Activated CD4-positive, alpha-beta memory T cell treated with anti-CD3 and anti-CD28 coated beads for 36 hours (primary cell): ENCODE results near the gene C10orf105. TPM values are rescaled to one million over a fixed set of nuclear protein-coding genes. Genes with fewer than 3 reads are reported as not detected.

ENCODE experiments used
- CTCF ChIA-PET: fragments of 350-600 bp; sonication (Branson Sonifier 250); formaldehyde crosslinking; loops from one replicate; lab custom pipeline; 2021; ENCODE audit warnings: antibody characterized with exemption, inconsistent platforms; lab: Charles Lee
- POLR2A ChIA-PET: fragments of 350-600 bp; sonication (Branson Sonifier 250); formaldehyde crosslinking; loops from one replicate; lab custom pipeline; 2021; ENCODE audit warnings: antibody characterized with exemption; lab: Charles Lee
- DNase-seq: peaks from one replicate; pipeline ENCODE4 v3.0.0-alpha.2; 2020
- H3K27ac Mint-ChIP-seq: one replicate; pipeline ENCODE4 v1.8.0; 2021; ENCODE audit warnings: mixed read lengths
- H3K27me3 Mint-ChIP-seq: one replicate; pipeline ENCODE4 v1.8.0; 2021; ENCODE audit warnings: mixed read lengths
- H3K36me3 Mint-ChIP-seq: one replicate; pipeline ENCODE4 v1.8.0; 2021; ENCODE audit warnings: mixed read lengths
- H3K4me1 Mint-ChIP-seq: one replicate; pipeline ENCODE4 v1.8.0; 2021; ENCODE audit warnings: low read depth, mixed read lengths
- H3K4me3 Mint-ChIP-seq: one replicate; pipeline ENCODE4 v1.8.0; 2021; ENCODE audit warnings: mild to moderate bottlenecking, mixed read lengths
- H3K9me3 Mint-ChIP-seq: one replicate; pipeline ENCODE4 v1.8.0; 2021; ENCODE audit warnings: mixed read lengths
- intact Hi-C: fragments of 100-400 bp; cut with micrococcal nuclease; formaldehyde crosslinking; loops from one replicate; pipeline ENCODE4 v1.15.1; 2023
- total RNA-seq, 2 experiments: library from RNA; stranded (reverse); gene quantifications; one replicate each; pipeline ENCODE4 v1.2.3, GENCODE V29; 2021

Gene C10orf105
- total RNA-seq, 2 experiments from 2014 or later: 0.63 to 0.76 TPM

DNA sequence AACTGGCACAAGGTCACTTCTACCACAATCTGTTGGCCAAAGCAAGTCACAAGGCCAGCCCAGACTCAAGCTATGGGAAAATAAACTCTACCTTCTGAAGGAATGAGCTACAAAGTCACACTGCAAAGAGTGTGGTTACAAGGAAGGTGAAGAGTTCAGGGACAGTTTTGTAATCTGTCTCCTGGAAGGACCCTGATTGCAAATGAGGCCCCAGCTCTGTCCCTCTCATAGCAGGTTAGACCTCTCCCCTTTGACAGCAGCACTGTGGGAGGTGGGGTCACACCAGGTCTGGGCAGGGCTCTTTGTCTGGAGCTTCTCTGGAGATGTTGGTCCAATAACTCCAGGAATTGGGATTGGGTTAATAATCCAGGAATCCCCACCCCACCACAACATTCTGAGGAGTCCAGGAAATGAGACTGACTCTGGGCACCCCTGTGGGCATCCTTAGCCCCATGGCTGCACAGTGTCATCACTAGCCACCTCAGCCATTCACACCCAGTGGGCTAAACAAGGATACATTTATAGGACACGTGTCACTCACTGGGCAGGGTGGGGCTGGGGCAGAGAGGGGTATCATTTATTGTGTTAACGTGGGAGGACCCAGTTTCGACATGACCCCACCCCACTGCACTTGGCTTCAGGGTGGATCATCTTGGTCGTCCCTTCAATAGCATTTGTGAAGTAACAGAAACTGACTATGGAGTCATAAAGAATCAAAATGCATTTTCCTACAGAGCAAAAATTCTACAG, 23.7 kb upstream of the C10orf105 start:
- intact Hi-C loops: no loop called here
- peak overlapping the region; percentile 88 for H3K27ac Mint-ChIP-seq
- no peaks in the 10 kb centered on the region for H3K27me3 Mint-ChIP-seq
- no peak for DNase-seq
- H3K36me3 Mint-ChIP-seq: no peaks in the 10 kb centered on the region
- peak overlapping the region; percentile 28 for H3K4me3 Mint-ChIP-seq
- POLR2A ChIA-PET: interaction anchor here (0.9 to 5.5 kb wide), 5 partner anchors 13 to 30 kb away, joined by 3 to 33 read pairs (median 6); partner anchors contain the start of gene VSIR
- peaks cover 6% of the 10 kb centered on the region for H3K9me3 Mint-ChIP-seq
- CTCF ChIA-PET: interaction anchor here (0.8 to 3.5 kb wide), 13 partner anchors 9 to 46 kb away, joined by 3 to 15 read pairs (median 5); partner anchors contain the start of gene VSIR
- H3K4me1 Mint-ChIP-seq: peaks cover 99% of the 10 kb centered on the region

DNA sequence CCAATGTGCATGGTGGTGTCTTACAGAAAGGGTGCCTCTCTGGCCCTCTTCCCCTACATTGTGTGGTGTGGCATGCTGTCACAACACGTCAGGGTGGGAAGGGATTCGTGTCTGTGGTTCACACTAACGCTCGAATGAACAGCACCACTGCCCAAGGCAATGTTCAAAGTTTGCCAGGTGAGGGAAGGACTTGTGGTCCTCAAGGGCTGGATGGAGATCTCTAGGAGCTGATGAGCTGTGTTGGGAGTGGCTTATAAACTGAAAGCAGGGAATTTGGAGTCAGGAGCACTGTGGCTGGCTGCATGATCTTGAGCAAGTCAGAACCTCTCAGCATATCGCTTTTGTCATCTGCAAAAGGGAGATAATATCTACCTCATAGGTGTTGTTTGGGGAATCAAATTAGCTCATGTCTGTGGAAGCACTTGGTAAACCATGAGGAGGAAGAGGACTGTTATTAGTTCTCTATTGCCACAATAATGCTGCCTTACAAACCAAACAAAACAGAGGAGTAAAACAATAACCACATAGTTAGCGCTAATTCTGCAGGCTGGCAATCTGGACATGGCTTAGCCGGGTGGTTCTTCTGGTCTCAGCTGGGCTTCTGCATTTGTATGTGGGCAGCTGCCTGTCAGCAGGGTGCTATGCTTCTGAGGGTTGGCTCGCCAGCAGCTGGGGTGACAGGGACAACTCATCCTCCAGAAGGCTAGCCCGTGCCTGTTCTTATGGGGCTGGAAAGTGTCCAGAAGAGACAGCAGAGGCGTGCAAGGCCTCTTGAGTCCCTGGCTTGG, 22.9 kb upstream of the C10orf105 start:
- intact Hi-C loops: no loop called here
- H3K27me3 Mint-ChIP-seq: no peaks in the 10 kb centered on the region
- peaks cover 6% of the 10 kb centered on the region for H3K9me3 Mint-ChIP-seq
- H3K4me3 Mint-ChIP-seq: peak overlapping the region; percentile 40
- CTCF ChIA-PET: interaction anchor here (0.8 to 3.5 kb wide), 10 partner anchors 10 to 45 kb away, joined by 3 to 15 read pairs (median 6); partner anchors contain the start of gene VSIR
- peaks cover 99% of the 10 kb centered on the region for H3K4me1 Mint-ChIP-seq
- H3K27ac Mint-ChIP-seq: peak overlapping the region; percentile 88
- H3K36me3 Mint-ChIP-seq: no peaks in the 10 kb centered on the region
- POLR2A ChIA-PET: interaction anchor here (0.9 to 5.5 kb wide), 5 partner anchors 14 to 31 kb away, joined by 3 to 33 read pairs (median 6); partner anchors contain the start of gene VSIR
- no peak for DNase-seq

- no peak for DNase-seq
- Mint-ChIP-seq H3K27me3 (no peaks in the 10 kb centered on the region), H3K9me3 (peaks cover 6% of the 10 kb centered on the region), H3K4me1 (peaks cover 99% of the 10 kb centered on the region), H3K4me3 (no peak overlapping the region), H3K27ac (peak overlapping the region; percentile 88), H3K36me3 (no peaks in the 10 kb centered on the region)
- ChIA-PET POLR2A (interaction anchor here (0.7 to 5.5 kb wide), 4 partner anchors 11 to 32 kb away, joined by 3 to 33 read pairs (median 8); partner anchors contain the start of gene VSIR), CTCF (interaction anchor here (1.0 to 3.5 kb wide), 6 partner anchors 14 to 44 kb away, joined by 3 to 15 read pairs (median 8); partner anchors contain the start of gene VSIR)
- intact Hi-C loops: no loop called here
Observed at GRCh38 chr10:71741671-71742070, 22.1 kb upstream of the C10orf105 start.

DNA sequence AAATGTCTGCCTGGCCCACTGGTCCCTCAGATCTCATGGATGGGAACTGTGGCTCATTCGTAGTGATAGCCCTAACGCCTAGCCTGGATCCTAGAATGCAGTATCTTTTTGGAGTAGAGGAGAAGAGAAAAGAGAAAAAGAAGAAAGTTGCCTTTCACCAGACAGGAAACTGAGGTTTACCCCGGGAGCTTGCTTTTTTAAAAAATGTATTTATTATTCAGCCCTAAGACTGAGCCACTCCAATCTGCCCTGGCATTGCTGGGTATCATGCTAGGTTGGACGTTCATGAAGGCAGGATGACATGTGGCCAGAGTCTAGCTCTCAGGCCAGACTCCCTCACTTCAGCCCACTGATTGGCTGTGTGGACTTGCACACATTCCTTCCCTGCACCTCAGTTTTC, 21.5 kb upstream of the C10orf105 start:
- no peak for DNase-seq
- CTCF ChIA-PET: interaction anchor here (1.5 to 2.3 kb wide), 2 partner anchors 28 to 32 kb away, joined by 4 to 15 read pairs; partner anchors contain the start of gene VSIR
- intact Hi-C loops: no loop called here
- Mint-ChIP-seq H3K27ac (peak overlapping the region; percentile 88), H3K36me3 (no peaks in the 10 kb centered on the region), H3K27me3 (no peaks in the 10 kb centered on the region), H3K4me3 (no peak overlapping the region), H3K9me3 (peaks cover 6% of the 10 kb centered on the region), H3K4me1 (peaks cover 99% of the 10 kb centered on the region)
- POLR2A ChIA-PET: interaction anchor here (0.7 to 5.5 kb wide), 4 partner anchors 10 to 33 kb away, joined by 3 to 33 read pairs (median 8); partner anchors contain the start of gene VSIR

DNA sequence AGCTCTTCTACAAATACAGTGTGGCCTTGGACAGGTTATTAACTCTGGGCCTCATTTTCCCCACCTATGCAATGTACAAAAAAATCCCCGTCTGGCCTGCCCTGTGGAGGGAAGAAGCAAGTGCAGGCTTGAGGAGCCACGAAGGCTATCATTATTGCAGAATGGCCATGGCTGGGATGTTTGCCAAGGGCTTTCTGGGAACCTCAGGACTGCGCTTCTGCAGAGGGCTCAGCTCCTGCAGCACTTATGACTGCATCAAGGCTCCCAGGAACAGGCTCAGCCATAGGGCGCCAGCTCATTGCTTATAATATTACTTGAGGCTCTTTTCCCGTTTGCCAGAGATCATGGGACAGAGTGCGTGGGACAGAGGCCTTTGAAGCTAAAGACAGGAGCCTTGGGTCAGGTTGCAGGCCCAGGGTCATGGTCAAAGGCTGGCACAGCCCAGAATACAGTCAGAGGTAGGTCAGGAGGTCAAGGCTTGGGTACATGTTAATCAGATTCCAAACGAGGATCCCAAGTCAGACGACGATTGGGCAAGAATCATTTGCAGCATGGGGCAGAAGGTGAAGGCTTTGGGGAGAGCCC, 20.6 kb upstream of the C10orf105 start:
- POLR2A ChIA-PET: interaction anchor here (5.5 kb wide), 1 partner anchor 13 kb away, joined by 33 read pairs; no protein-coding TSS in a partner anchor
- H3K4me1 Mint-ChIP-seq: peaks cover 99% of the 10 kb centered on the region
- intact Hi-C loops: no loop called here

DNA sequence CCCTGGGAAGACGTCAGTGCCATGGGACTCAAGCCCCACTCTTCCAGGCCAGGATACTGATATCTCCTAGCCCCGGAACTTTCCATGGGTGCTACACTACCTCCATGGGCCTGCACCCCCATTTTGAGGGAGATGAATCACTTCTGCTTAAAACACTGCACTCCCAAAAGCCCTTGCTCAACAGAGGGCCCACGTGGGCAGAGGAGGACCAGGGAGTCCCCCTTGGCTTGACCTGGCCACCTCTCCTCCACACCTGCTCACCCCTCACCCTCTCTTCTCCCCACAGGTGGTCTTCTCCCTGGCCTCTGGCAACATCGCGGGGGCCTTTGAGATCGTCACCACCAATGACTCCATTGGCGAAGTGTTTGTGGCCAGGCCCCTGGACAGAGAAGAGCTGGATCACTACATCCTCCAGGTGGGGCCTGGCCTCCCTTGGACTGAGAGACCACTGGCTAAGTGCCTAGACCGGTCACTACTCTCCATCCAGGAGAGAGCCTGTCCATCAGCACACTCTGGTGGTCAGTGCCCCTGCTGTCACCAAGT, 19.9 kb upstream of the C10orf105 start:
- ChIA-PET CTCF (no interaction called here), POLR2A (interaction anchor here (1.7 to 5.5 kb wide), 2 partner anchors 9 to 12 kb away, joined by 4 to 33 read pairs; no protein-coding TSS in a partner anchor)
- intact Hi-C loops: loop anchor here (5.0 kb wide), 1 partner anchor 42 kb away; no protein-coding TSS in a partner anchor
- H3K27me3 Mint-ChIP-seq: no peaks in the 10 kb centered on the region
- peaks cover 99% of the 10 kb centered on the region for H3K4me1 Mint-ChIP-seq
- no peak overlapping the region for H3K4me3 Mint-ChIP-seq
- H3K27ac Mint-ChIP-seq: peak overlapping the region; percentile 98
- H3K36me3 Mint-ChIP-seq: no peaks in the 10 kb centered on the region
- peaks cover 6% of the 10 kb centered on the region for H3K9me3 Mint-ChIP-seq
- no peak for DNase-seq

More for the DNA sequence above, 20.6 kb upstream of the C10orf105 start:
- Mint-ChIP-seq H3K27ac (peak overlapping the region; percentile 98), H3K36me3 (no peaks in the 10 kb centered on the region), H3K27me3 (no peaks in the 10 kb centered on the region), H3K4me3 (no peak overlapping the region), H3K9me3 (peaks cover 6% of the 10 kb centered on the region)
- CTCF ChIA-PET: interaction anchor here (0.6 to 1.5 kb wide), 2 partner anchors 29 to 34 kb away, joined by 4 read pairs; no protein-coding TSS in a partner anchor
- no peak for DNase-seq

DNA sequence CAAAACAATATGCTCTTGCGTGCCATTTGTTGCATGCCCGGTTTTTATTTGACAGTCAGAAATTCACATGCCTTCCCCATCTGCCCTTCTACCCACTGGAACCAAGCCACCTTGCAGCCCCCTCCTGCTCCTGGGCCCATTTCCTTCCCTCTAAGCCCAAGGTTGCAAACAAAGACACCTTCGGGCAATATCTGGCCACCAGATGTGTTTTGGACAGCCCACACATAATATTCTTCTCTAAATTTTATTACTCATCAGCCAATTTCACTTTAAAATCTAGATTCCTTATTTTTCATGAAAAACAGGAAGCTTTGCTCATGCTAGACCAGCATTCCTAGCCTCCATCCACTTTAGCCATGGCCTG, 18.2 kb upstream of the C10orf105 start:
- Mint-ChIP-seq H3K9me3 (peaks cover 6% of the 10 kb centered on the region), H3K36me3 (no peaks in the 10 kb centered on the region), H3K27ac (peak overlapping the region; percentile 98), H3K27me3 (no peaks in the 10 kb centered on the region), H3K4me3 (peak overlapping the region; percentile 27), H3K4me1 (peaks cover 95% of the 10 kb centered on the region)
- DNase-seq: no peak
- ChIA-PET CTCF (interaction anchor here (1.1 to 3.3 kb wide), 4 partner anchors 9 to 30 kb away, joined by 4 to 30 read pairs (median 6); no protein-coding TSS in a partner anchor), POLR2A (interaction anchor here (0.9 to 3.9 kb wide), 8 partner anchors 9 to 36 kb away, joined by 3 to 36 read pairs (median 4); partner anchors contain the start of gene VSIR)
- intact Hi-C loops: loop anchor here (2.0 to 5.0 kb wide), 2 partner anchors 31 to 41 kb away; no protein-coding TSS in a partner anchor

- ChIA-PET POLR2A (interaction anchor here (0.9 to 3.9 kb wide), 8 partner anchors 10 to 37 kb away, joined by 3 to 36 read pairs (median 6); partner anchors contain the start of gene VSIR), CTCF (interaction anchor here (1.1 to 3.3 kb wide), 7 partner anchors 9 to 33 kb away, joined by 3 to 30 read pairs (median 4); no protein-coding TSS in a partner anchor)
- peak; percentile 64 for DNase-seq
Observed at GRCh38 chr10:71737001-71737833, 17.6 kb upstream of the C10orf105 start.

DNA sequence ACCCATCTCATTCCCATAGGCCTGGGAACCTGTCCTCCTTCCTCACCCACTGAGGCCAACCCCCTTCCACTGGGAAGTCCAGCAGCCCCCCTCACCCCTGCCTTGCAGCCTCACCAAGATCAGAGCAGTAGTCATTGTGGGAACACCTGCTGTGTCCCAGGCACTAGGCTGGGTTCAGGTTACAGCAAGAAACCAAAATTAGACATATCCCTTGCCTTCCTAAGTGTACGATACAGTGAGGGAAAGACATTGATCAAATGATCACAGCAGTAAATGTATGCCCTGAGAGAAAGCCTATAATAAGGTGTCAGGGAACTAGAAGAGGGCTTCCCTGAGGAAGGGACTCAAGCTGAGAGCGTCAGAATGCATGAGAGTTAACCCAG, 17.0 kb upstream of the C10orf105 start:
- peak overlapping the region; percentile 60 for H3K4me3 Mint-ChIP-seq
- no peaks in the 10 kb centered on the region for H3K9me3 Mint-ChIP-seq
- DNase-seq: no peak
- peaks cover 95% of the 10 kb centered on the region for H3K4me1 Mint-ChIP-seq
- H3K27me3 Mint-ChIP-seq: no peaks in the 10 kb centered on the region
- POLR2A ChIA-PET: interaction anchor here (0.9 to 3.9 kb wide), 6 partner anchors 9 to 37 kb away, joined by 4 to 36 read pairs (median 8); partner anchors contain the start of gene VSIR
- intact Hi-C loops: loop anchor here (1.0 to 5.0 kb wide), 4 partner anchors 9 to 39 kb away; no protein-coding TSS in a partner anchor
- no peaks in the 10 kb centered on the region for H3K36me3 Mint-ChIP-seq
- peak overlapping the region; percentile 98 for H3K27ac Mint-ChIP-seq
- CTCF ChIA-PET: interaction anchor here (1.1 to 3.3 kb wide), 7 partner anchors 10 to 33 kb away, joined by 3 to 30 read pairs (median 4); no protein-coding TSS in a partner anchor

More at GRCh38 chr10:71737001-71737833, 17.6 kb upstream of the C10orf105 start:
- Mint-ChIP-seq H3K9me3 (no peaks in the 10 kb centered on the region), H3K4me1 (peaks cover 95% of the 10 kb centered on the region), H3K36me3 (no peaks in the 10 kb centered on the region), H3K27me3 (no peaks in the 10 kb centered on the region), H3K27ac (peak overlapping the region; percentile 98), H3K4me3 (peak overlapping the region; percentile 60)
- intact Hi-C loops: loop anchor here (2.0 to 5.0 kb wide), 2 partner anchors 32 to 40 kb away; no protein-coding TSS in a partner anchor
